HG03066 (cell line): ENCODE results near the gene DNAAF9.
A peak's percentile ranks its signal among the peaks of the same experiment; 100 is the strongest.

Experiments used
- ATAC-seq: cut with Tn5 transposase; IDR thresholded peaks from one replicate; pipeline ENCODE4 v1.9.1; 2021; ENCODE audit warnings: low read depth; ENCODE audit not compliant: unreplicated experiment

The DNAAF9 gene

GRCh38 chr20:3412600-3413392 lies 5.3 kb upstream of the DNAAF9 start:
- ATAC-seq: no peak

GRCh38 chr20:3410464-3410863 lies 3.0 kb upstream of the DNAAF9 start:
- no peak for ATAC-seq

GRCh38 chr20:3409417-3409816 lies 1.9 kb upstream of the DNAAF9 start:
- no peak for ATAC-seq

GRCh38 chr20:3407771-3408637 lies 535 bp upstream of the DNAAF9 start:
- peak; percentile 44 for ATAC-seq

- no peak for ATAC-seq
Measured at GRCh38 chr20:3406481-3407039, 909 bp downstream of the DNAAF9 start.

- ATAC-seq: no peak
Measured at GRCh38 chr20:3405696-3406358, 1.6 kb downstream of the DNAAF9 start.

- ATAC-seq: no peak
Measured at GRCh38 chr20:3405139-3405538, 2.3 kb downstream of the DNAAF9 start.

GRCh38 chr20:3404402-3404801 lies 3.1 kb downstream of the DNAAF9 start:
- ATAC-seq: no peak

- ATAC-seq: no peak
Measured at GRCh38 chr20:3403741-3404140, 3.7 kb downstream of the DNAAF9 start.

- no peak for ATAC-seq
Measured at GRCh38 chr20:3402453-3402852, 5.0 kb downstream of the DNAAF9 start.

- no peak for ATAC-seq
Measured at GRCh38 chr20:3400260-3401155, 7.0 kb downstream of the DNAAF9 start.

- no peak for ATAC-seq
Measured at GRCh38 chr20:3398681-3399252, 8.7 kb downstream of the DNAAF9 start.

GRCh38 chr20:3396492-3396891 lies 11.0 kb downstream of the DNAAF9 start:
- no peak for ATAC-seq

- ATAC-seq: no peak
Measured at GRCh38 chr20:3392756-3393155, 14.7 kb downstream of the DNAAF9 start.

GRCh38 chr20:3390759-3391425 lies 16.6 kb downstream of the DNAAF9 start:
- ATAC-seq: no peak

- ATAC-seq: no peak
Measured at GRCh38 chr20:3383878-3384495, 23.5 kb downstream of the DNAAF9 start.

- ATAC-seq: no peak
Measured at GRCh38 chr20:3382836-3383235, 24.6 kb downstream of the DNAAF9 start.

- ATAC-seq: no peak
Measured at GRCh38 chr20:3380228-3381070, 27.0 kb downstream of the DNAAF9 start.
